HG03139 (cell line): ENCODE data around the gene NBPF1.
"Not testable (repeated sequence)": the region's sequence is repeated elsewhere in the genome, so short reads cannot be mapped to it uniquely, and the experiment has no call there.

Experiments used
- ATAC-seq: cut with Tn5 transposase; IDR thresholded peaks from one replicate; pipeline ENCODE4 v1.9.1; 2021; ENCODE audit not compliant: unreplicated experiment

Gene NBPF1

DNA sequence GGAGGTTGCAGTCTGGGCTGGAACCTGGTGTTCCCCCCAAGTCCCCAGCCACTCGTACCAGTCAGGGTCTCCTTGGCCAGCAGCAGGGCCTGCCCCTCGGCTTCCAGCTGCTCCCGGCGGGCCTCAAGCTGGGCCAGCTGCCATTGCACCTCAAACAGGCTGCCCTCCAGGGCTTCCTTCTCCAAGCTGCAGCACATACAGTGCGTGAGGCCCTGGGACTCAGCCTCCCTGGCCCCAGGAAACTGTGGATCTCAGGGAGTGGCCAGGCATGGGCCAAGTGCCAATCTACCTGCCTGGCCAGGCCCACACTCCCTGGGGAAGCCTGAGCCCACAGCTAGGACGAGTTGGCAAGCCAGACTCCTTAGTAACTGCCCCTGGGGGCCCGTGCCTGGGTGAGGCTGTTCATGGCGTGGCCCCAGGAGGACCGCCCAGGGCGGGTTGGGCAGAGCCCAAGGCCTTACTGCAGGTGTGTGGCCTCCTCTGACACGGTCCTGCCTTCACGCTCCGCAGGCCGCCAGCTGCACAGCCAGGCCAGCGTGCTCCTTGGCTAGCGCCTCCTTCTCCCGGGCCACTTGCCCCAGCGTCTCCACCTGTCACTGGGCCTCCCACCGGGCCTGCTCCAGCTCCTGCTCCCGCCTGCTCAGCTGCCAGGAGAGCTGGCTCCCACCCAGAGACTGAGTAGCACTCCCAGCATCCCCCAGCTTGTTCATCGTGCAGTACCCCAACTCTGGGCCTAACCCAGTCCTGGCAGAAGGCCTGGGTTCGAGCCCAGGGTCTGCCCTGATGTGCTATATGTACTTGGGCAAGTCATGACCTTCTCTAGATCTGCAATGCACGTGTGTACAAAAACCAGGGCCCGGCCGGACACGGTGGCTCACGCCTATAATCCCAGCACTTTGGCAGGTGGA is 10.7 kb upstream of the NBPF1 start:
- not testable (repeated sequence) for ATAC-seq

DNA sequence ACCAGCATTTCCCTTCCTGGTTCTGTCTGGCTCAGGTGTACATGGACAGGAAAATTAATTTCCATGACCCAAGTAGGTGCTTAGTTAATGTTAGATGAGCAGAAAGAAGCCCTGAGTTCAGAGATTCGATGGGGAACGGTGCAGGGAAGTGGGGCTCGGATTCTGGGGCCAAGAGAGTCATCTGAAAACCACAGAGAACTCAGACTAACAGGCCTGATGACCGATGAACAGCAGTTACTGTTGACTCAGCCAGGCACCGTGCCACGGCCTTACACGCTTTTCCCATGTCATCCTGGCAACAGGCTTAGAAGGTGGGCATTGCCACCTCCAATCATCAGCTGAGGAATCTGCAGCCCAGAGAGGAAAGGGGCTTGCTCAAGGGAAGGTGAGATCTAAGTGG is 10.0 kb upstream of the NBPF1 start:
- ATAC-seq, result not testable (repeated sequence)

DNA sequence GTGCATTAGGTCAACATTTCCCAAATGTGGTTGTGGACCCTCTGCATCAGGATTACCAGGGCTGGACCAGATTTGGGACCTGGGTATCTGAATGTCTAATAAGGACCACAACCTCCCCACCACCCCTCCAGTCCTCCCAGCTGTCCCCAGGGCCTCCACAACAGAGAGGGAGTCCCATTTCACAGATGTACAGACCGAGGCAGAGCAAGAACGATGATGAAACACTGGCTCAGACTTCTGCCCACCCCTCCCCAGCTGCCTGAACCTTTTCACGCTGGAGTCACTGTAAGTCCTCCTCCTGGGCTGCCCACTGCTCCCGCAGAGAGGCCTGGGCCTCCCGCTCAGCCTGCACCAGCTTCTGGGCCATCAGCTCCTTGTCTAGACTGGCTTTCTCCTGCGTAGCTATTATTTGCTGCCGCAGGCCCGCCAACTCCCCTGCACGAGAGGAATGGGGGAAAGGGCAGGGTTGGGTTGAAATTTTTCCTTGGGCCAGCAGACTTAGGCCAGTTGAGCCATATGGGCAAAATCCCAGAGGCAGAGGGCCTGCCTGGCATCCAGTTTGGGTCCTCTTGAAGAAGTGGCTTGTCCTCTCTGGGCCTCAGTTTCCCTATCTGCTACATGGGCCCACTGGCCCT is 8.4 kb upstream of the NBPF1 start:
- ATAC-seq, result not testable (repeated sequence)

DNA sequence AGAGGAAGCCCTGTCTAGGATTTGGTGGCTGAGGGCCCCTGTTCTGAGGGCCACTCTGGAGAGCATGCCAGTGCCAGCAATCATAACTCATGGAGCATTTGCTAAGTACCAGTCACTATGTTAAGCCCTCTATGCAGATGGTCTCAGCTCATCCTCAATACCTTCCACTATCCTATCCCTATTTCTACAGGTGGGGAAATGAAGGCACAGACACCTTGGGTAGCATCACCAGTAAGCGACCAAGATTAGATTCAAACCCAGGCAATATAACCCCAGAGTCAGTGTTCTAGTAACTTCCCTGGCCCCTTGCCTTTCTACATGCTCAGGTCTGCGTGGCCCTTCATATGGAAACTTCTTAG is 7.9 kb upstream of the NBPF1 start:
- ATAC-seq, result no peak

DNA sequence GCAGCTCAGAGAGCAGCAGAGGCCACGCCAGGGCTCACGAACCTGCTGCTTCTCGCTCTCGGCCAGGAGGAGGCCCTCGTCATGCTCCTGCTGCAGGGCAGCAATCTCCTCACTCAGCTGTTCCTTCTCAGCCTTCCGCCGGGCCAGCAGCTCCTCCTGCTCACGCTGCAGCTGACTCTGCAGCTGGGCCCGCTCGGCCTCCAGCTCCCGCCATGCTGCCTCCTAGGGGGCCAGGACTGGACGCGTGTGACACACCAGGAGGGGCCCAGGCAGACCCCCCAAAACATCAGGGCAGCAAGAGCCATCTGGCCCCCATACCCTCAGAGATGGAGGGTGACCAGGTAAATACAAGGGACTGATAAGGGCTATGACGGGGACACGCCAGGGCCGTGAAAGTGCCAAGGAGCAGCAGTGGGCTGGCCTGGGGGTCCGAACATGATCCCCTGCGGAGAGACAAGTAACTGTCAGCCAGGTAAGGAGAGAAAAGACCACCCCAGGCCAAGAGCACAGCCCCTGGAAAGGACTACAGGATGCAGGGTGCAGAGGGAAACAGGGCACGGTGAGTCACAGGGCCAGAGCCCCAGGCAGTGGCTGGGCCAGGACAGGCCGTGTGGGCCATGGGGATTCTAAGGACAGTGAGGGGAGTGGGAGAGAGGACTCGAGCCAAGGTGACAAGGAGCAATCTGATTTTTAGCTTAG is 6.6 kb upstream of the NBPF1 start:
- not testable (repeated sequence) for ATAC-seq

DNA sequence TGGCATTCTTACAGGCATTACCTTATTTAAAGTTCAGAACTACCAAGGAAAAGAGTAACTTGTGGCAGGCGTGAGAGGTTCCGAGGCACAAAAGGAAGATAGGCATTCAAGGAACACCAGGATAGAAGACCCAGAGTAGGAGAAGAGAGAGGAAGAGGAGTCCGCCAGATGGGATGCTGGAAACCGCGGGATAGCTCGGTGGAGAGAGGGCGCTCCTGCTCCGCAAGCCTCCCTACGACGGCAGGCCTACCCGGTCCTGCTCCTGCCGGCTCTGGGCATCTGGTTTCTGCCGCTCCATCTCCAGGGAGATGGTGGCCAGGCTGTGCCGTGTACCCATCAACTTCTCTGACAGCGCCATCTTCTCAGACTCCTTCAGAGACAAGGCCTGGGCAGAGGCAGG is 5.4 kb upstream of the NBPF1 start:
- no peak for ATAC-seq

DNA sequence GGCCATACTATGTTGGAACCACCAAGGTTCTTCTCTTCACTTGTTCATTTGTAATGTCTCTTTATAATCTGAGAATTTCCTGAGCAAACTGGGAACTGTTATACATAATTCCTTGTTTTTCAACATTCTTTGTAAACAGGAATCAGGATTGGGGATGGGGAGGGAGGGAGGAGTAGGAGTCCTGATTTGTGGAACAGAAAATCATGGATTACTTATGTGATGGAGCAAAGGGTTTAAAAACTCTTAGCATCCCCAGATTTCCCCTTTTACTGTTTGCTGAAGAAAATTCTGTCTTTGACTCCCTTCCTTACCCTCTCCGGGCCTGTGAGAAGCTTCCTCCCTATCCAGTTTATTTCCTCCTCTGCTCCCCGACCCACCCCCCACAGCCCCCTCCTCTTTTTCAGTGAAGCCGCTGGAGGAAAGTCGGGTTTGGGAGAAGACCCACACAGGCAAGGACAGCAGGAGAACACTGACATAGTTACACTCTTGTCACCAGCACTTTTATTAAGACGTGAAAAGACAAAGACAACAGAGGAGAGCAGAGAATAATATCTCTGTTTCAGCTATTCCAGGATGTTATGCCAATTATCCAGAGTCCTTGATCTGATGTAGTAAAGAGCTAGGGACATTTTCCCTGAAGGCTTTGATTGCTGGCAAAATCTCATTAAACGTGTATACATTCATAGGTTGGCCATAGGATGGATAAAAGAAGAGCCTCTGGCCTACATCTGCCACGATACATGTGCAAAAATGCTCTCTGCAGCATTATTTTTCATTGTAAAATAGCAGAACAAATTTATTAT is 4.6 kb upstream of the NBPF1 start:
- no peak for ATAC-seq

DNA sequence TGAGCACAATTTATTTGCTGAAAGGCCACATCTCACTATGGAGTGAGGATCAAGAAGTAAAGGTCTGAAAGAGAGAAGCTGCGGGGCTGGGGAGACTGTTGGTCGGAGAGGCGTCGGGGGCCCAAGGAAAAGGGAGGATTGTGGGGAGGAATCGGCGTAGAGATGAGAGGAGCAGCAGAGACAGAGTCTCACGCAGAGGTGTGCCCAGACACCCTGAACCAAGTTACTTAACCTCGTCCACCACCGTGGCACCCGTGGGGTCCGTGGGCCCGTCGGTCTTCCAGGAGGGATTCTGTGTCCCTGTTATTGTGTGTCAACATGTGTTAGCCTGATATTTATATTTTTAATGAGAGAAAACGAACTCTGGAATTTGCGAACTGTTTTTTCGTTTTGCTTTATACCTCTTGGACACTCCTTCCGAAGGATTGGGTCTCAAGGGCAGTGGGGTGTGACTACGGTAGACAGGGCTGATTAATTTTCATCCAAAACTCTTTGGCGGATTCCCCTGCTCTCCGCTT is 3.8 kb upstream of the NBPF1 start:
- no peak for ATAC-seq

DNA sequence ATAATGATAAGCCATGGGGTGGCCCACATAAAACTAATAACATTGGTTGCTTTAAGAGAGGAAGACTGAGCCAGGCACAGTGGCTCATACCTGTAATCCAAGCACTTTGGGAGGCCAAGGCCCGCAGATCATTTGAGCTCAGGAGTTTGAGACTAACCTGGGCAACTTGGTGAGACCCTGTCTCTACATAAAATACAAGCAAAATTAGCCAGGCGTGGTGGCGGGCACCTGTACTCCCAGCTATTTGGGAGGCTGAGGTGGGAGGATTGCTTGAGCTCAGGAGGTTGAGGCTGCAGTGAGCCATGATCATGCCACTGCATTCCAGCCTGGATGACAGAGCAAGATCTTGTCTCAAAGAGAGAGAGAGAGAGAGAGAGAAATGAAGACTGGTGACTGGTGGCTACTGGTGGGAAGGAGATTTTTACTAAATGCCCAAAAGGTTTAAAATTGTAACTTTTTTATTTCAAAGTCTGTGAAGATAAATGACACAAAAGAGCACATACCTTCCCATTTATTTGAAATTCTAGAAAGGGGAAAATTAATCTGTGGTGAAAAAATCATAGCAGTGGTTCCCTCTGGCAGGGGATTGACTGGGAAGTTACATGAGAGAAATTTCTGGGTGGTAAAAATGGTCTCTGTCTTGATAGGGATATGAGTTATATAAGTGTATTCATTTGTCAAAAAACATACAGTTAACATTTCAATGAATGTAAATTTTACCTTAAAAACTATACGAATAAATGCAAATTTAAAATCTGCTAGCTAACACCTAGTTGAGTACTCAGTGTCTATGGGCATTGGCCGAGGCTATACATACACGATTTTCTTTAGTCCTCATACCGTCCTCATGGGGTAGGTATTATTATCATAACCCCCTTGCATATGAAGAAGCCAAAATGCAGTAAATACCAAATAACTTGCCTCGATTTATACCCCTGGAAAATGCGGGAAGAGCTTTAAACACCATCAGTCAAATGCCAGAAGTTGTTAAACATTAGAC is 2.2 kb upstream of the NBPF1 start:
- no peak for ATAC-seq

DNA sequence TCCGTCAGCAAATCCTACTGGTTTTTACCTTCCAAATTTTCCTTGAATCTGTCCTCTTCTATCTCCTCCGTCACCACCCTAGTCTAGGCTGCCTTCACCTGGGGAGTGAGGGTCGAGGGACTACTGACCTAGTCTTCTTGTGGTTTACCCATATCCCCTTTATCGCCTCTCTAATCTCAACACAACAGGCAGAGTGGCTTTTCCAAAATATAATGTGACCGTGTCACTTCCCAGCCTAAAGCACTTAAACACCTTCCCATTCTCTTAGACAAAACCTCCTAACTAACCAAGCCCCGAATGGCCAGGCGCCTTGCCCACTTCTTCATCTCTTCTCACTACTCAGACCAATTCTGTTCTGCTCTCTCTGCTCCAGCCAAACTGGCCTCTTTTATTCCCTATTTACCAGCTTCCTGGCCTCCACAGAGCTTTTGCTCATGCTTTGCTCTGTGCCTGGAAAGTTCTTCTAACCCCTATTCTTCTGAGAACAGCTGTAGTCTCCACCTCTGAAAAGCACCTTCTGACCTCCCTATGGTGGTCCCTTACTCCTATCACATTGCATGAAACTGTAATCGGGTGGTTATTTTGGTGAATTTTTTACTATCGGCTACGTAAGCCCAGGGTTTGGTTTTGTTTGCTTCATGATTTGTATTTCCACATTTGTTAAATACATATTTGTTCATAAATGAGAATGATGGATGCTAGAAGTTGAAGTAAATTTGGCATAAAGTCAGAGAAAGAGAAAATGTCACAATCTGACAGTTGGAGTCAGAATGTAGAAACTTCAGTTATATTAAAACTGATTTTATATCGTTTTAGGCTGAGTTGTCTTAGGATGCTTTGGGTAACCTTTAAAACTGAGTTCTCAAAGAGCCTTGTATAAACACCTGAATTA is 1.2 kb upstream of the NBPF1 start:
- ATAC-seq, result no peak

DNA sequence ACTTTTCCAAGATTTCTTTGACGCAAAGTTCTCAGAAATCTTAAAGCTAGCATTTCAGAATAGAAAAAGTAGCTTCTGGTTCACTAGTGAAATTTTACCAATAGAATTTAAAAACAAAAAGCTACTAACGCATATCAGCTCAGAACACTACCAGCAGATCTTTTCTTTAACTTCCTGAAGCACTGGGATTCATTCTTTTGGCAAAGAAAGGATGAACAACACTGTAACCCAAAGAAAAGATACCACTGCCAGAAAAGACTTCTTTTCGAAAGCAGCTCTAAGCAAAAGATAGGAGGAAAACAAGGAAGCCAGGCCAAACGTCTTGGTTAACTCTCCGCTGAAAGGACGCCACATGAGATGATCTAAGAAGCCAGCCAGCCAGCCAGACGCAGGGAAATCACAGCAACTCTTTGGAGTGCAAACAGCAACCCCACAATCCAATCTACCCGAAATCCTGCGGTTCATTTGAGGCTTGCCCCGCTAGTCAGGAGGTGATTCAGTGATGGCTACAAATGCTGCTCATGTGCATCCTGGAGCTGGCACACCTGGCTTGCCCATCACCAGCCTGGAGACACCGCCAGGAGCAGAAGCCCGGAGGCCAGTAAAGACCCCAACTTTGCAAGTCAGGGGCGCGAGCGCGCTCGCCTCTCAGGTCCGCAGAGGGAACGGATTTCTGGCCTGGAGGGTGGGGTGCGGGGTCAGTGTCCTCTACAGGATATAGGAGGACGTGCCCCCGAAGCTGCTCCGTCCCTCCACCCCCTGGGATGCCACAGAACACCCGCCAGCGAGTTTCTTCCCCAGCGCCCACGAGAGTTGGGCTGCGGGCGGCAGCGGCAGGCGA is 812 bp downstream of the NBPF1 start:
- no peak for ATAC-seq

DNA sequence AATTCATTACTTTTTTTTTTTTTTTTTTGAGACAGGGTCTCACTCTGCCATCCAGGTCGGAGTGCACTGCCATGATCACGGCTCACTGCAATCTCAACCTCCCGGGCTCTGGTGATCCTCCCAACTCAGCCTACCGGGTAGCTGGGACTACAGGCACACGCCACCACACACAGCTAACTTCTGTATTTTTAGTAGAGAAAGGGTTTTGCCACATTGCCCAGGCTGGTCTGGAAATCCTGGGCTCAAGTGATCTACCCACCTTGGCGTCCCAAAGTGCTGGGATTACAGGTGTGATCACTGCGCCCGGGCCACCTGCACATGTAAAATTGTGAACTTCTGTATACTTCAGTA is 1.4 kb downstream of the NBPF1 start:
- not testable (repeated sequence) for ATAC-seq

DNA sequence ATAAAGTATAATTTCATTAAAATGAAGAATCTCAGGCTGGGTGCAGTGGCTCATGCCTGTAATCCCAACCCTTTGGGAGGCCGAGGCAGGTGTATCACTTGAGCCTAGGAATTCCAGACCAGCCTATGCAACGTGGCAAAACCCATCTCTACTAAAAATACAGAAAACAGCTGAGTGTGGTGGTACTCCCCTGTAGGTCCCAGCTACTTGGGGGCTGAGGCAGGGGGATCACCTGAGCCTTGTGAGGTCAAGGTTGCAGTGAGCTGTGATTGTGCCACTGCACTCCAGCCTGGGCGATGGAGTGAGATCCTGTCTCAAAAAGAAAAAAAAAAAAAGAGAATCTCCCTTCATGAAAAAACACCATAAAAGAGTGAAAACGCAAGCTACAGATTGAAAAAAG is 2.2 kb downstream of the NBPF1 start:
- not testable (repeated sequence) for ATAC-seq

DNA sequence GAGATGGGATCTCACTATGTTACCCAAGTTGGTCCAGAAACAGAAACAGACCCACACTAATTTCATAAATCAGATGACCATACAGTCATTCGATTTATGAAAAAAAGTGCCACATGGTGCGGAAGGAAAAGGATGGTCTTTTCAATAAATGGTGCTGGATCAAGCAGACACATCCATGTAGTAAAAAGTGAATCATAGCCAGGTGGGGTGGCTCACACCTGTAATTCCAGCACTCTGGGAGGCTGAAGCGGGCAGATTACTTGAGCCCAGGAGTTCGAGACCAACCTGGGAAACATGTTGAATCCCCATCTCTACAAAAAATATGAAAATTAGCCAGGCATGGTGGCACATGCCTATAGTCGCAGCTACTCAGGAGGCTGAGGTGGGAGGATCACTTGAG is 2.8 kb downstream of the NBPF1 start:
- ATAC-seq, result not testable (repeated sequence)

DNA sequence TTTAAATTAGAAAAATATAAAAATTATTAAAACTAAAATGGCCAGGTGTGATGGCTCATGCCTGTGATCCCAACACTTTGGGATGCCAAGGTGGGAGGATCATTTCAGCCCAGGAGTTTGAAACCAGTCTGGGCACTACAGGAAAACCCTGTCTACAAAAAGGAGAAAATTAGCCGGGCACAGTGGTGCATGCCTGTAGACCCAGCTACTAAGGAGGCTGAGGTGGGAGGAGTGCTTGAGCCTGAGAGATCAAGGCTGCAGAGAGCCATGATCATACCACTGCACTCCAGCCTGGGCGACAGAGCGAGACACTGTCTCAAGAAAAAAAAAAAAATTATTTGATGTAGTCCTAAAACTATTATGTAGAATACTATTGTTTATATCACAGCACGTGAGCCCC is 3.6 kb downstream of the NBPF1 start:
- ATAC-seq, result not testable (repeated sequence)

DNA sequence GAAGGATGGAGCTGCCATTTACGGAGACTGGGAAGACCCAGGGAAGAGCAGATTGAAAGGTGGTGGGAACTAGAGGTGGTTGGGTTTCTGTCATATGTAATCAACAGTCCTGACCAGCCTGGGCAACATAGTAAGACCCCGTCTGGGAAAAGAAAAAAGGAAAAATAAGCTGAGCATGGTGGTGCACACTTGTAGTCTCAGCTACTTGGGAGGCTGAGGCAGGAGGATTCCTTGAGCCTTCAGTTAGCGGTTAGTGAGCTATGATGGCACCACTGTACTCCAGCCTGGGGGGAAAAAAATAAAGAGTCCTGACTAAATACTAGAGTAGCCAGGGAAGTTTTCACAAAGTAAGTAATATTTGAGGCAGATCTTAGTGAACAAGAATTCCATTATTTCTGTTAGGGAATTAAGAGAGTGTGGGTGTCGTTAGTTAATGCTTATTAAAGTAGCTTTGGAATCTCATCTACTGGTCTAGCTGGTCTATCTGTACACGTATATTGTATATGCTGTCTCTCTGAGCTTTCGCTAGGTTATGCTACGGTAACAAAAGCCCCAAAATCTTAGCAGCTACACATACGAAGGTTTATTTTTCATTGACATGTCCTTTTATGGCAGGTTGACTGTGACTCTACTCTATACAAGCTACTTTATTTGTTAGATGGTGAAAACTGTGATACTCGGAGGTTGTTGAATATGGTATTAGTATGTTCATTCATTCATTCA is 4.4 kb downstream of the NBPF1 start:
- no peak for ATAC-seq
